Measurements from ENCODE around the gene FAM200B. TPM values are rescaled to one million over a fixed set of nuclear protein-coding genes. Genes with fewer than 3 reads are reported as not detected.
A peak's percentile ranks its signal among the peaks of the same experiment; 100 is the strongest.

FAM200B gene
- total RNA-seq, 1 donor from 2014 or later, result 36.1 TPM

GRCh38 chr4:15695240-15695699 lies 13.6 kb downstream of the FAM200B start:
- DNase-seq (ENCODE audit: low read depth), result peak; percentile 92

- no peak for DNase-seq (ENCODE audit: low read depth)
Observed at GRCh38 chr4:15695729-15696128, 14.1 kb downstream of the FAM200B start.

GRCh38 chr4:15696866-15697265 lies 15.2 kb downstream of the FAM200B start:
- no peak for DNase-seq (ENCODE audit: low read depth)

GRCh38 chr4:15702941-15703403 lies 21.3 kb downstream of the FAM200B start, which contains the start of gene BST1:
Gene BST1 (plus strand): TSS chr4:15703065. CDS start chr4:15703145, 80 bp downstream.
- no peak for DNase-seq (ENCODE audit: low read depth)

- DNase-seq (ENCODE audit: low read depth), result no peak
Observed at GRCh38 chr4:15703439-15703838, 21.8 kb downstream of the FAM200B start.

GRCh38 chr4:15704129-15704528 lies 22.5 kb downstream of the FAM200B start:
- DNase-seq (ENCODE audit: low read depth), result no peak

- no peak for DNase-seq (ENCODE audit: low read depth)
Observed at GRCh38 chr4:15706646-15707362, 25.2 kb downstream of the FAM200B start.

- no peak for DNase-seq (ENCODE audit: low read depth)
Observed at GRCh38 chr4:15707363-15707715, 25.7 kb downstream of the FAM200B start.

GRCh38 chr4:15711762-15712161 lies 30.1 kb downstream of the FAM200B start:
- DNase-seq (ENCODE audit: low read depth), result no peak

GRCh38 chr4:15712214-15712613 lies 30.6 kb downstream of the FAM200B start:
- no peak for DNase-seq (ENCODE audit: low read depth)

GRCh38 chr4:15714141-15714540 lies 32.5 kb downstream of the FAM200B start:
- no peak for DNase-seq (ENCODE audit: low read depth)

GRCh38 chr4:15714646-15715435 lies 33.2 kb downstream of the FAM200B start:
- peak; percentile 31 for DNase-seq (ENCODE audit: low read depth)

- no peak for DNase-seq (ENCODE audit: low read depth)
Observed at GRCh38 chr4:15716115-15716514, 34.5 kb downstream of the FAM200B start.

GRCh38 chr4:15717086-15717485 lies 35.5 kb downstream of the FAM200B start:
- no peak for DNase-seq (ENCODE audit: low read depth)

- no peak for DNase-seq (ENCODE audit: low read depth)
Observed at GRCh38 chr4:15717657-15718416, 36.2 kb downstream of the FAM200B start.

- DNase-seq (ENCODE audit: low read depth), result no peak
Observed at GRCh38 chr4:15718465-15718864, 36.8 kb downstream of the FAM200B start.

GRCh38 chr4:15718959-15719358 lies 37.3 kb downstream of the FAM200B start:
- DNase-seq (ENCODE audit: low read depth), result no peak

GRCh38 chr4:15719506-15719905 lies 37.9 kb downstream of the FAM200B start:
- no peak for DNase-seq (ENCODE audit: low read depth)

GRCh38 chr4:15720851-15721250 lies 39.2 kb downstream of the FAM200B start:
- no peak for DNase-seq (ENCODE audit: low read depth)

GRCh38 chr4:15725608-15726007 lies 44.0 kb downstream of the FAM200B start:
- no peak for DNase-seq (ENCODE audit: low read depth)

GRCh38 chr4:15729910-15730533 lies 48.4 kb downstream of the FAM200B start:
- peak; percentile 67 for DNase-seq (ENCODE audit: low read depth)

All from myocyte (in vitro differentiated cells).